ENCODE measurements around the gene PANX2.
"Not testable (repeated sequence)": the region's sequence is repeated elsewhere in the genome, so short reads cannot be mapped to it uniquely, and the experiment has no call there.

The PANX2 gene

DNA sequence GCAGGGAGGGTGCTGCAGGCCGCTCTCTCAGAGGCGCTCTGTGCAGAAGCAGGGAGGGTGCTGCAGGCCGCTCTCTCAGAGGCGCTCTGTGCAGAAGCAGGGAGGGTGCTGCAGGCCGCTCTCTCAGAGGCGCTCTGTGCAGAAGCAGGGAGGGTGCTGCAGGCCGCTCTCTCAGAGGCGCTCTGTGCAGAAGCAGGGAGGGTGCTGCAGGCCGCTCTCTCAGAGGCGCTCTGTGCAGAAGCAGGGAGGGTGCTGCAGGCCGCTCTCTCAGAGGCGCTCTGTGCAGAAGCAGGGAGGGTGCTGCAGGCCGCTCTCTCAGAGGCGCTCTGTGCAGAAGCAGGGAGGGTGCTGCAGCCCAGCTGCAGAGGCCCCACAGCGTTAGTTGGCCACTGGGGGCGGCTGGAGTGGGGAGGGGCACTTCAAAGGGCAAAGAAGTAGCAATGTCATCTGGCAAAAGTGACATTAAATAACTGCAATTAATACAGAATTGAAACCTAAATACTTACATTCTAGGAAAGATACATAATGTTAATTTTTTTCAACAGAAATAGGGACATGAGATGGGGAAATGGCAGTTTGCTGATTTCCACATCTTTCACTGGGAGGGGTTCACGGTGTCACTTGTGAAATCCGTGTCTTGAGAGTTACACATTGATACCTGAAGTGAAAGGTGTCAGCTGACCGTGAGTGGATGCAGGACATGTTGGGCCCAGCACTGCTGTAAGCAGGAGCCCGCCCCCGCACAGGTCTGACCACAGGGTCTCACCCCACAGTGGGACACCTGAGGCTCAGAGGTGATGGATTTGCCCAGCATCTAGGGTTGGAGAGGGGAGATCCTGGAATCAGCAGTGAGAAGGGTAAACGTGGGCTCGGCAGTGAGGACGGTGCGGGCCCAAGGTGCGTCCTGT, 23.0 kb upstream of the PANX2 start:
- not testable (repeated sequence) for DNase-seq (ENCODE audit: low spot score)

DNA sequence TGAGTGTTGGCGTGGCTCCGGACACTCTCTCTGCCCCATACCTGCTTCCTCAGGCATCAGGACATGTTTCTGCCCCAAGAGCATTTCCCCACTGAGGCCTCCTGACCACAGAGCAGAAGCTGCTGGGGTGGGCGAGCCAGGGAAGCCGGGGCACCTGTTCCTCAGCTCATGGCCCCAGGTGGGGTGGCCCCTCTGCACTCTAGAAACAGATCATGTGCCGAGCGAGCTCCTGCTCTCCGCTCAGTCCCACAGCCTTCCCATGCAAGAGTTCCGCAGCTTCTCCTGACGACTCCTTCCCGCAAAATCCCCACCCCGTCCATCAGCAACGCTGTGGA, 22.4 kb upstream of the PANX2 start:
- no peak for DNase-seq (ENCODE audit: low spot score)

DNA sequence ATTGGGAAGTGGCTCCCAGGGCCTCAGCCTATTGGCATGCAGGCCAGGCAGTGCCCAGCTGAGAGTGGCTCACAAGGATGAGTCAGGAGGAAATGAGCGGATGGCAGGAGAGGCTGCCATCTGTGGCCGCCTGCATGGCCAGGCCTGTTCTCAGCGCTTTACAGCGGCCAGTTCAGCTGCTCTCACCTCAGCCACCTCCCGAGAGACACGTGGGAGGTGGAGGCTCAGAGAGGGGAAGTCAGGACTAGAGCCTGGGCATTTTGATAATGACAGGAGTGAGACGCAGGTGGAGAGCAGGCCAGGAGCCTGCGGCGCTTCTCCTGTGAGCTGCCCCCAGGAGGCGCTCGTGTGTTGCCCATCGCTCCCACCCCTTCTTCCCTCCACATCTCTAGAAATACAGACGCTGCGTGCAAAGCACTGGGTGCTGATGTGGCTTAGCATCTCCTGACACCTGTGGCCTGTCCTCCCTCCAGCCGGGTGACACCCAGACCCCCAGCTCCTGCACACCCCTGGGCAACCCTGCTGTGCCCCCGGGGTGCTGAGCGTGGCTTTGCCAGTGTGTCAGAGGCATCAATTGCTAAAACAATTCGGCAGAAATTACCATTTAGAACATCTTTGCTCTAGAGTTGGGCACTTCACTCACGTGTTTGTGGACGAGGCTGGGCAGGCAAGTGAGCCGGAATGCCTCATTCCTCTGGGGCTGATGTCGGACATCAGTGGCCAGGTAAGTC, 21.4 kb upstream of the PANX2 start:
- peak; percentile 73 for DNase-seq (ENCODE audit: low spot score)

DNA sequence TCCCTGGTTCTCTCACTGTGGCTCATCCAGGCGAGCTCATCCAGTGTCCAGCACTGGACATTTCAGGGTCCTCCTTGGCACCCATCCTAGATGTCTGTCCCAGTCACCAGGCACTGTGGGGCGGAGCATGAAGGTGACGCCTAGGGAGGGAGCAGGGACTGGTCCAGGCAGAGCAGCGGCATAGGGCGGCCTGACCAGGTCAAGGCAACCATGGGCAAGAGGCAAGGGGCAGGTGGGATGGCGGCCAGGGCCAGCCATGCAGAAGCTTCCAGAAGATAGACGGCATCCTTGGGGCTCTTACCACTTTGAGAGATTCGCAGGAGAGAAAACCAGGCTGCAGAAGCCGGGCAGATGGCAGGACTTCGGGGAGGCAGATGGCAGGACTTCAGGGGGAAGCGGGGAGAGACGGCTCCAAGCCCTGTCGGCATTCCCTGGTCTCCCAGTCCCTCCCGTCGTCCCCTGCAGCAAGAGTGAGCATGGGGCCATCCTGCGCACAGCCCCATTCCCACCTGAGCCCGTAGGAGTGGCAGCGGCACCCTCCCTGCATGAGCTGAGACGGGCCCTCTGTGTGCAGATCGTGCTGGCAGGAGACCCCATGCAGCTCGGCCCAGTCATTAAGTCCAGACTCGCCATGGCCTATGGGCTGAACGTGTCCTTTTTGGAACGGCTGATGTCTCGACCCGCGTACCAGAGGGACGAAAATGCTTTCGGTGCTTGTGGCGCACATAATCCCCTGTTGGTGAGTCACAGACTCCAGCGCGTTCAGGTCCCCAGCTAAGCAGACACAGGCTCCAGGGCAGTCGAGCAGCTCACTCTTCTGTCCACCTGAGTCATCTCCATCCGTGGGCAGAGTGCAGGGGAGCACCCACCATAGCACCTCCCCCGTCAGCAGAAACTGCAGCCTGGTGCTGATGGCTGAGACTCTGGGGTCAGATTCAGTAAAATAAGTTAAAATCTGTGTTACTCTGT, 20.1 kb upstream of the PANX2 start:
- DNase-seq (ENCODE audit: low spot score) = no peak

DNA sequence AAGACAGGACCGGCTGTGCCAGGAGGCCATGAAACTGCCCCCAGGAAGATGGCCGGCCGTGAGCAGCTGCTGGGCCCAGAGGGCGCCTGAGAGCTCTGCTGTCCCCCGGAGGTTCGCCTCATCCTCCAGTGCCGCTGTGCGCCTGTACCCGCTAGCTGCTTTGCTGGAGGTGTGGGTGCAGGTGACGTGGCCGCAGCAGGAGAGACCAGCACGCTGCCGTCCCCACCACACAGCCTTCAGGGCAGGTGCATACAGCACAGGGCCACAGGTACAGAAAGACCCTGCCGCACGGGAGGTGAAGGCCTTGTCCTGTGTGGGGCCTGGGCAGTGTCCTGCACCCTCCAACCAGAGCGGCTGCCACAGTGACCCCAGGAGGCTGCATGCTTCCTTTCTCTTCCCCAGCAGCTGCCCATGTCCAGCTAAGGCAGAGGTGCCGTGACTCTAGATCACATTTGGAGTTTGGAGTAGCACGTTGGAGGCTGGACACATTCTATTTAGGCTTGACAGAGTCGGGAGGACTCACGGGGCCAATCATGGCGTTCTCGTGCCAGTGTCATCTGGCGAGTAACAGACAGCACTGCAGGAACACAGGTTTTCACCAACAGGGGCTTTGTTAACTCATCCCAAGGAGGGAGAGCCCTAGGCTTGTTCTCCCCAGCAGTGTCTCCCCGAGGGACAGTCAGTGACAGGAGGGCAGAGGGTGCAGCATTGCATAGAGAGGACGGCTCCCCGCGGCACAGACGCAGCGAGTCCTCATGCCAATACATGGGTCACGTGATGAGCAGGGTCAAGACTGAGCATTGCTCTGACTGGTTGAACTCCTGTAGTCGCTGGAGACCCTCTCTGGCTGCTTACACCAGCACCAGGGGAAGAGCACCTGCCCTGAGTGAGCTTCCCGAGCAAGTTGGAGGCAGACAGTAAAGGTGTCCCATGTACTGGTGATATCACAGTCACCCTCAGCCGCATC, 18.7 kb upstream of the PANX2 start:
- DNase-seq (ENCODE audit: low spot score) = no peak

DNA sequence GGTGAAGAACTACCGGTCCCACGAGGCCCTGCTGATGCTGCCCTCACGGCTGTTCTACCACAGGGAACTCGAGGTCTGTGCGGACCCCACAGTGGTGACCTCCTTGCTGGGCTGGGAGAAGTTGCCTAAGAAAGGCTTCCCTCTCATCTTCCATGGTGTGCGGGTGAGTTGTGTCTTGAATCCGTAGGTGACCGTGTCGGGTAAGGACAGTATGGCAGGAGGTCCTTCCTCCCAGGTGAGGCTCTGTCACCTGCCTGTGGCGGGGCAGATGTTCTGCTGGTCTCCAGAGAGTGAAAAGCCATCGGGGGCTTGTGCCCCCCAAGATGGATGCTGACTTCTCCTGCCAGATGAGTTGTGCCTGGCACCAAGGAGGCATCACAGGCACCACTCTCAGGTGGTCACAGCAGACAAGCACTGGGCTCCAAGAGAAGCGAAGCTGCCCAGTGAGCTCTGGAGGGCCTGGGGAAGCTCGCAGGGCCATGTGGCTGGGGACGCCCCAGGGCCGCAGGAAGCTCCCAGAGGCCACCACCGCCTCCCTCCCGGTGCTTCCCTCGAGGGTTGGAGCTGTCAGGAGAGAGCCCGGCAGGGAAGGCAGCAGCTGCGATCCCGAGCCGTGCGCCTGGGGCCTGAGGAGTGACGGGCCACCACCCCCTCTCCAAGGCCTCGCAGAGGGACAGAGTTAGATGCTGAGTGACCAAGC, 17.3 kb upstream of the PANX2 start:
- DNase-seq (ENCODE audit: low spot score) = no peak

DNA sequence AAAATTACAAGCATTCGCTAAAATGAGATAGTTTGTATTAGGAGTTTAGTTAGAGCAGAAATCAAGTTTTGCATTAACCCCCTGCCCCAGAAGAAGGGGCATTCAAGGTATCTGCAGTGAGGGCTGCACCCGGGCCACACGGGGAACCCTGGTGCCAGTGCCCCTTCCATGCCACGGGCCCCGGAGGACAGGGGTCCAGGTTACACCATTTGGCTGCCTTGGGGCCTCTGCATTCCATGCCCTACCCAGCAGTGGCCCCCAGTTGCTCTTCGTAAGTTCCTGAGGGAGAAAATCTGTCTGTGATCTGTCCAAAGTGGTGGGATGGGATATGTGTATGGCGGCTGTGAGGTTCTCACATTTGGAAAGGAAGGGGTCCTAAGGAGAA, 16.8 kb upstream of the PANX2 start:
- no peak for DNase-seq (ENCODE audit: low spot score)

DNA sequence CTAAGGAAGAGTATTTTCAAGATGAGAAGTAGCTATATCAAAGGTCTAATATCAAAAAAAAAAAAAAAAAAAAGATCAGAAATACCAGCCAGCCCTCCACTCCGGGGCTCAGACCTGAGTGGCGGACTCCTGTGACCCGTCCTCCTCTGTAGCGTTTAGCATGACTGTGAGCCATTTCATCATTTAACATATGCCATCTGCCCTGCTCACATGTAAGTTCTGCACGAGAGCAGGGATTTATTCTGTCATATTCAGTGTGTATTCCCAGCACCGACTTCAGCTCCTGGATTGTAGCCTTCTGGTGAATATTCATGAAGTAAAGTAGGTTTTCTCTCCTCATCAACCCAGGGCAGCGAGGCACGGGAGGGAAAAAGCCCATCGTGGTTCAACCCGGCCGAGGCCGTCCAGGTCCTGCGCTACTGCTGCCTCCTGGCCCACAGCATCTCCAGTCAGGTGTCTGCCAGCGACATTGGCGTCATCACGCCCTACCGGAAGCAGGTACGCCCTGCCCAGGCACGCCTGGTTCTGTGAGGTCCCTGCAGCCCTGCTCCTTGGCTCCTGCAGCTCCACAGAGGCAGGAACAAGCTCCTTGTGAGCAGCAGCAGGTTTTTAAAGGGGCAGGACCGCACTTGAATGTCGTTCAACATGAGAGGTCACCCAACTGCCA, 12.7 kb upstream of the PANX2 start:
- no peak for DNase-seq (ENCODE audit: low spot score)

DNA sequence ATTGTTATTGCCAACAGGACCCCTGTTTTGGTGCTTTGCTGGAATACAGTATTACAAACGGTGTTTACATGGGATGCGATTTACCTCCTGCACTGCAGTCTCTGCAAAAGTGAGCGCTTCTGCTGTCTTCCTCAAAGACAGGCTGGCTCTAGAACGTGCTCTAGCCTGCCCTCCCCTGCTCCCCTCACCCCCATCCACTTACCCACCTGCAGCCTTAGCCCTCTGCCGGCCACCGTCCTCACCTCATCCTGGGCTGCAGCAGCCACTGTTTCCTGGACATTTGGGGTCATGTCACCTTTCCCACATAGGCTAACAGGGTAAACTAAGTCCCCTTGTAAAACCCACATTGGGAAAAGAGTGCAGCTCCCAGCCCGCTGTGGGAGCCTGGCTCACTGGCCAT, 9.6 kb upstream of the PANX2 start:
- DNase-seq (ENCODE audit: low spot score) = no peak

DNA sequence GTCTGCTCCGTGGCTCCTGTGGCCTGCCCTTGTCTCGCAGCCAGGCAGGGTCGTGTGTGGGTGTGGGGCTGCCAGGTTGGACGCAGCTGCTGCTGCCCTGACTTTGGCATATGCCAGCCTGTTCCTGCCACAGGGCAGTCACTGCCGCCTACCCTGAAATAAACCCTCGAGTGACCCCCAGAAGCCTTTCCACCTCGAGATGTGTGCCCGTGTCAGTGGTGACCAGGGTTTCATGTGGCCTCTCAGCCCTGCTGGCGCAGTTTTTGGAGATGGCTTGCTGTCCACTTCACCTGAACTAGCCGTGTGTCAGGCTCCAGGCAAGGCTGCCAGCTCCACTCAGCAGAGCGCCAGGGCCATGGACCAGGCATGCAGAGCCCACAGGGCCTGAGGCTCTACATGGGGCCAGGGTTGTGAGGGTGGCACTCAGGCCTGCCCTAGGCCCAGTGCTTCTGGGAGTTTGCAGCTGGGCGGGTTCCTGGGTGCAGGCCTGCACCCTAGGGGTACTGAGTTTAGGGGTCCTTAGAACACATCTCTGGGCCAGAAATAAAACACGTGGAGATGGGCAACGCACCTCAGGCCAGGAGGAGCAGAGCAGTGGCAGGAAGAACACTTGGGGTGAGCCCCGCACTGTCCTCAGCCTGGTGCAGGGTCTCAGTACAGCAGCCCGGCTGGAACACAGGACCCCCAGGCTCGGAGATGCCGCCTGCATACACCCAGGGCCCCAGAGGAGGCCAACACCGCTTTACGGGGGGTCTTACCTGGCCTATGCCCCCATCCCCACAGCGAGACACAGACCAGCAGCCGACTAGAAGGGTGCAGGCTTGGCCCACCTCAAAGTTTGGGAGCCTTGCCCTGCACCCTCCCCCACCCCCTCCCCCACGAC, 8.8 kb upstream of the PANX2 start:
- DNase-seq (ENCODE audit: low spot score) = no peak

DNA sequence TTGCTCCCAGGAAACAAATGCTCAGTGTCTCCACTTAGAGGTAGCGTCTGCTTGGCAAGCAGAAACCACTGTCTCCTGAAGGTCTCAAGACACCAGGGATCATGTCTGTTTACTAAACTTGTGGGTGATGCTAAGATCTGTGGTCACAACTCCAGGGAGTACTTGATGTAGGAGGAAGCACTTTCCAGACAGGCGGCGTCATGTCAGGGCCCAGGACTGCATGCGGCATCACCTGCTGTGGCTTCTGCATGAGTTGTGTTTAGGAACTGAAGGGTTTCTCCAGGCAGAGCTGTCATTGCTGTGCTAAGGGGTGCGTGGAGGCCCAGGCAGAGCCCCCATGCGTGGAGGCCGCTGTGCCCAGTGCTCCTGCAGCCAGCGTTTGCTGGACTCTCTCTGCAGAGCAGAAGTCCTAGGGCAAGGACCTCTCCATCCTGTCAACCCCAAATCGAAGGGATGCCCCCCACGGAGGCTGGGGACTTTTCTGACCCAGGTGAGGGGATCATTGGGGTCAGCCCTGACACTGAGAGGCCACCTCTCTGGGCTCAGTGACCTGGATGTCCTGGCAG, 8.1 kb upstream of the PANX2 start:
- no peak for DNase-seq (ENCODE audit: low spot score)

DNA sequence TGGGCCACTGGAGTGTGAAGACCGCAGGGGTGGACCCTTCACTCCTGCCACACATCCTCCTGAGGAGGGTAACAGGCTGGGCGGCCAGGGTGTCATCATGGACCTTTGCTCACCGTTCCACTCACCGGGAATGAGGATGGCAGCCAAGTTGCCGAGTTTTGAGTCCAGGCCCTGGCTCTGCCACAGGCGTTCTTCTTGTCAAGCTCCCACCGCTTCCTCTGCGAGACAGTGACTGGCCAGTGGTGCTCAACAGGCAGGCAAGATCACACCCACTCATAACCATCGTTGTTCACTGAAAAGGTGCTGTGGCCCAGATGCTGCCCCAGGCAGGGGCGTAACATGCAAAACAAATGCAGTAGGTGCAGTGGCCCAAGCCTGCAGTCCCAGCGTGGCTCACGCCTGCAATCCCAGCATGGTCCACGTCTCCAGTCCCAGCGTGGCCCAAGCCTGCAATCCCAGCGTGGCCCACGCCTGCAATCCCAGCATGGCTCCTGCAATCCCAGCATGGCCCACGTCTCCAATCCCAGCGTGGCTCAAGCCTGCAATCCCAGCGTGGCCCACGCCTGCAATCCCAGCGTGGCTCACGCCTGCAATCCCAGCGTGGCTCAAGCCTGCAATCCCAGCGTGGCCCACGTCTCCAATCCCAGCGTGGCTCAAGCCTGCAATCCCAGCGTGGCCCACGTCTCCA, 5.0 kb upstream of the PANX2 start:
- DNase-seq (ENCODE audit: low spot score) = no peak

DNA sequence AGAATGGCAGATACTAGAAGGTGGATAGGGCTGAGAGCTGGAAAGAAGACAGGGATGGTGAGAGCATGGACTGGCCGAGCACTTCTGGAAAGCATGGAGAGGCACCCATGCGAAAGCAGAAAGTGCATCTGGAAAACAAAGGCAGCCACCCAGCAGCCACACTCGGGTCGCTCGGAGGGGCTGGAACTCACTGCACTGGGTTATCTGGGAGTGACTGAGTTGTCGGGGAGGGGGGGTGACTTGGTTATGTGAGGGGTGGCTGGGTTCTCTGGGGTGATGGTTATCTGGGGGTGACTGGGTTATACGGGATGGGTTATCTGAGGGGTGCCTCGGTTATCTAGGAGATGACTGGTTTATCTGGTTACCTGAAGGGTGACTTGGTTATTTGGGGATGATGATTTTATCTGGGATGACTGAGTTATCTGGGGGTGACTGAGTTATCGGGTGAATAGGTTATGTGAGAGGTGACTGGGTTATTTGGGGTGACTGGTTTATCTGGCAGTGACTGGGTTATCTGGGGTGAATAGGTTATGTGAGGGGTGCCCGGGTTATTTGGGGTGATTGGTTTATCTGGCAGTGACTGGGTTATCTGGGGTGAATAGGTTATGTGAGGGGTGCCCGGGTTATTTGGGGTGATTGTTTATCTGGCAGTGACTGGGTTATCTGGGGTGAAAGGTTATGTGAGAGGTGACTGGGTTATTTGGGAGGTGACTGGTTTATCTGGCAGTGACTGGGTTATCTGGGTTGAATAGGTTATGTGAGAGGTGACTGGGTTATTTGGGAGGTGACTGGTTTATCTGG, 2.6 kb upstream of the PANX2 start:
- no peak for DNase-seq (ENCODE audit: low spot score)

DNA sequence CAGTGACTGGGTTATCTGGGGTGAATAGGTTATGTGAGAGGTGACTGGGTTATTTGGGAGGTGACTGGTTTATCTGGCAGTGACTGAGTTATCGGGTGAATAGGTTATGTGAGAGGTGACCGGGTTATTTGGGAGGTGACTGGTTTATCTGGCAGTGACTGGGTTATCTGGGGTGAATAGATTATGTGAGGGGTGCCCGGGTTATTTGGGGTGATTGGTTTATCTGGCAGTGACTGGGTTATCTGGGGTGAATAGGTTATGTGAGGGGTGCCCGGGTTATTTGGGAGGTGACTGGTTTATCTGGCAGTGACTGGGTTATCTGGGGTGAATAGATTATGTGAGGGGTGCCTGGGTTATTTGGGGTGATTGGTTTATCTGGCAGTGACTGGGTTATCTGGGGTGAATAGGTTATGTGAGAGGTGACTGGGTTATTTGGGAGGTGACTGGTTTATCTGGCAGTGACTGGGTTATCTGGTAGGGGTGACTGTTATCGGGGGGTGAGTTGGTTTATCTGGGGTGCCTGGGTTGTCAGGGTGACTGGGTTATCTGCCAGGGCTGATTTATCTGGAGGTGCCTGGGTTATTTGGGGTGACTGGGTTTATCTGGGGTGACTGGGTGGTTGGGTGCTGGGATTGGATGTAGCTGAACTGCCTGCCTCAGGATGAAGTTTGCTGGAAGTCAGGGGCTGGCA, 1.9 kb upstream of the PANX2 start:
- DNase-seq (ENCODE audit: low spot score) = not testable (repeated sequence)

DNA sequence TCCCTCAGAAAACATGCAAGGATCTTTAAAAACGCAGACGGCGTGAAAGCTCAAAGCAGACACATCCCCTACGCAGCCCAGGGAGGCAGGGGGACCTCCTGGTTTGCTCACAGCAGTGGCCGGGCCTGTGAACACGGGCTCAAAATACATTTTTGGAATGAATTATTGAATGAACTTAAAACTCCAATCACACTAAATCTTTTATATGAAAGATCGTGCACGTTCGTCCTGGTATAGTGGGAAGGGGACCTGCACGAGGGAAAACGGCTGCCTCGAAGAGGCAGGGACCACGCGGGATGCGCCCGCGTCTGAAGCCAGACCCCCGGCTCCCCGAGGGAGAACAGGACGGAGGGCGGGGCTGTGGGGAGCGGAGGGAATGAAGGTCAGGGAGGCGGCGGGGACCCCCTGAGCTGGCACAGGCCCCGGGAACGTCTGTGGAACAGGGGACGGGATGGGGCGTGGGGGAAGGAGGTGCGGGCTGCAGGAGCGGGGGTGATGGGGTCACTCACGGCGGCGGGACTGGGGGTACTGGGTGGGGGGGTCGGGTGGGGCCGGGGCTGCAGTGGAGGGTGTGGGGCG, 1.3 kb upstream of the PANX2 start:
- DNase-seq (ENCODE audit: low spot score) = no peak
